Cardiac septum (tissue), 1 donor: ENCODE measurements around the gene FOXI2. TPM values are rescaled to one million over a fixed set of nuclear protein-coding genes. Genes with fewer than 3 reads are reported as not detected.

Experiments used
- DNase-seq: peaks from one replicate; pipeline ENCODE4 v3.0.0-alpha.2; 2020; ENCODE audit warnings: low spot score
- intact Hi-C: fragments of 100-400 bp; cut with DNase I; formaldehyde crosslinking; loops from one replicate; pipeline ENCODE4 v1.14.0; 2022
- long read RNA-seq: library from polyadenylated mRNA; unstranded; transcript quantifications from one replicate; pipeline ENCODE4 v2.0.0, GENCODE V29; 2021
- total RNA-seq: library from RNA; stranded (reverse); fragmentation: NEBNext Ultra II Directional; extraction: Animal tissue kit (Norgen Biotek cat#: 25700); gene quantifications from one replicate; pipeline ENCODE4 v1.2.1, GENCODE V29; 2021
- donor health status: DM: no; HTN: no; CAD: no.

Gene FOXI2
- total RNA-seq = 0.24 TPM
- long read RNA-seq = 0 reads

DNA sequence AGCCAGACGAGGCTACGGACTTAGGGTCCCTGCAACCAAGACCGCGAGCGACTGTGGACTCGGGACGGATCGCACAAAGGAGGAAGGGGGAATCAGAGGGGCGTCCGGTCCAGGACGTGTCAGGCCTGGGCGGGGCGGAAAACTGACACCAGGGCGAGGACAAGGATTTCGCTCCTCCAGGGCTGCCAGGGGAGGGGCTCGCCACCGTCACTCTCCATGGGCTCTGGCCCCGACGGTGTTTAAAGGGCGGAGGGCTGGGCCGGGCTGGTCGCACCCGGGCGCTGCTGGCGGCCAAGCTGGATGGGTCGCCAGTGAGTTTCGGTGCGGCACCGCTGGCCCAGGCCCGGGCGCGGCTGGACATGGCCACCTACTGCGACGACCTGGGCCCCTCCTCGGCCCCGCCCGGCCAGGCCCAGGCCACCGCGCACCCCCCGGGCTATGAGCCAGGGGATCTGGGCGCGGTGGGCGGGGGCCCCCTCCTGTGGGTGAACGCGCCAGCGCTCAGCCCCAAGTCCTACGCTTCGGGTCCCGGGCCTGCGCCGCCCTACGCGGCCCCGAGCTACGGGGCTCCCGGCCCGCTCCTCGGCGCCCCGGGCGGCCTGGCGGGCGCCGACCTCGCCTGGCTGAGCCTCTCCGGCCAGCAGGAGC, at the start of gene FOXI2:
FOXI2 (plus strand) TSS at position 271 of the 648 bp plus-strand sequence; CDS start at position 360, 89 bp downstream.
- intact Hi-C loops = no loop called here
- no peak for DNase-seq

GRCh38 chr10:127687548-127687947, 49.4 kb upstream of the FOXI2 start:
- intact Hi-C loops = no loop called here
- no peak for DNase-seq

- intact Hi-C loops = no loop called here
- DNase-seq = no peak
Observed at GRCh38 chr10:127690176-127690835, 46.7 kb upstream of the FOXI2 start.

DNA sequence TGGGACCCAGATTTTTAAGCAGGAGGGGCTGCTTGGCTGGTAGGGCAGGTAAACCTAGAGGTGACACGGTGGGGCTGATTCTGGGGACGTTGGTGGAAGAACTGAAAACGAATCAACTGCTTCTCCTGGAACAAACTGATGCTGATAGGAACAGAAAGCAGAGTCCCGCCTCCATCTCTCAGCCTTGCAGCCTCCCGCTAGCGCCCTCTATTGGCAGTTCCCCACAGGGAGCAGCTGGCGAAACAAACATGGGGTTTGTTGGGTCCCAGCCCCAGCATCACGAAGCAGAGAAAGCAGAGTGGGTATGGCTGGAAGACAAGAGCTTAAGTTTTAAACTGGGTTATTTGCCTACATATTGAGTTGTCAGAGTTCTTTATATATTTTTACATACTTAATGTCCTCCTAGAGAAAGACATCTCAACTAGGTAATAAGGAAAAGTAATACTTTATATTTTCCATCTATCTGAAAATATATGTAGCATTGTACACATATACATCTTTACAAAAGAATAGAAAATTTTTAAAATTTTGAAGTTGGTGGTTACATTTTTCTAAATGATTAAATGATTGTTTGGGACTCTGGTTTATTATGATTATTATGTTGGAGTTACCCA, 42.3 kb upstream of the FOXI2 start:
- intact Hi-C loops = no loop called here
- no peak for DNase-seq

- no peak for DNase-seq
- intact Hi-C loops = no loop called here
Observed at GRCh38 chr10:127695431-127695830, 41.6 kb upstream of the FOXI2 start.

DNA sequence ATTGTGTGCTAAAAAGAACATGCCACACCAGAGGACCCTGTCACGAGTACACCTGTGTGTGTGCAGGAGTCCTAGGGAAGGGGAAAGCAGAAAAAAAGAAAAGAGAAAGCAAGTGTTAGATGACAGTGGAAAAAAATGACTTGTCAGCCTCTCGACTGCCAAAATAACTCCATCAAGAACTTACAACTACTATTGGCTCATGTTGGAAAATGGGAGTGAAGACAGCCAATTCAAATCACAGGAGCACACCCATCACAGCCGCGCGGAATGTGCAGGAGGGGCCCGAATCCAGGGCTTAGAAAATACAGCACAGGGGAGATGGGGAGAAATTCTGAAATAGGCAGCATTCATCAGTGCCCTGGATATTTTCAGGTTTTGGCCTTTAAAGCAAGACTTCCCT, 38.1 kb upstream of the FOXI2 start:
- intact Hi-C loops = no loop called here
- no peak for DNase-seq

- intact Hi-C loops = no loop called here
- DNase-seq = no peak
Observed at GRCh38 chr10:127699311-127699710, 37.7 kb upstream of the FOXI2 start.

DNA sequence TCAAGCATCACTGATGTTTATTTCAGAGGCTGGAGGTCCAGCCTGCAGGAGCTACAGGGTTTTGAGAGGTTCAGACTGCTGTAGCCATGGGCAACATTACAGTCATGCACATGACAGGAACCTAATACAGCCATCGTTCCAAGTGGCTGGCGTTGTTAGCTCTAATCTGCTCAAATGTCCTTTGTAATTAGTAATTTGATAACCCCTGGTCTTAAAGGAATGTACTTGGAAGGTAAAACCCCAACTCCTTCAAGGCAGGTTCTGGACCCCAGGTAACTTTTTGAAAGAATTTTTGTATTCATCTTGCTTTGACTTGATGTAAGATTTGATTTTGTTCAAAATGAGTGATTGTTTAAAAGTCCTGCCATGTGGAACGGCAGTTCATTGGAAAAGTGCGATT, 34.7 kb upstream of the FOXI2 start:
- DNase-seq = no peak
- intact Hi-C loops = no loop called here

DNA sequence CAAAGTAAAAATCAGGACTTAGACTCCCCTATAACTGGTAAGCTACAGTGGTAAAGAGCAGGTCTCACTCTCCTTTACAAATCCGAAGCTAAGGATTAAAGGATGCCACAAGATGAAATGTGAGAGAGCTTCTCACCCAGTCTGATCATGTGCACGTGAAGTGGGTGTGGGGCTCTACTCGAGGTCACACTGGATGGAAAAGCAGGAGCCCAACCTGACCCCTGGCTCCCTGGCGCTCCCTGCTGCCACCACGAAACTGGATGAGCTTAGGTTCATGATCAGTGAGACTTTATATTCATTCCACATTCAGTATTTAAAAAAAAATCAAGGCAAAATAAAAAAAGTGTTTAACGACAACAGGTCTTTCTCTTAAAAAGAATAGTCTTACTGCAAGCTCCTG, 21.7 kb upstream of the FOXI2 start:
- no peak for DNase-seq

DNA sequence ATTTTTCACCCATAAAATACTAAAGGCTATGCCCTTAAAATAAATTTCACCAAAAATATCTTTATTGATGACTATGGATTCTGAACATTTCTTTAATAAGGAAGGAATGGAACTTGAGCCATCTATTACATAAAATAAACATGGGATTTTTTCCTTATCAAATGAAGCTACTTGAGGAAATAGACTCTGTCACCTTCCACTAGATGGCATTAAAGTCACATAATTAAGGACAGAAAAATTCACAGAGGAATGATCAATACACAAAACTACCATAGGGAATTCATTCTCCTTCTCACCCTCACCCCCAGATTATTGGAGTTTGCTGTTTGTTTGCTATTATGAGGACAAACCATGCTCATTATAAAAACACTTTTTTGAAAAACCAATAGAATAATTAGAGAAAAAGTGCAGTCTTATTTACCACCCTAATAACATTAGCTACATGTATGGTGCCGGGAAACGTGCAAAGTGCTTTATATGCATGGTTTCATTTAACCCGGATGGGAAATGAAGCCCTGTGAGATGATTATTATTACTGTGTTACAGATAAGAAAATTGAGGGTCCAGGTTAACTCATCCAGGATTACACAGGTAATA, 21.1 kb upstream of the FOXI2 start:
- no peak for DNase-seq
- intact Hi-C loops = loop anchor here (2.0 to 10.0 kb wide), 2 partner anchors 139 to 299 kb away; no protein-coding TSS in a partner anchor

More for the DNA sequence above, 21.7 kb upstream of the FOXI2 start:
- intact Hi-C loops = loop anchor here (10.0 kb wide), 1 partner anchor 300 kb away; no protein-coding TSS in a partner anchor

- intact Hi-C loops = no loop called here
- DNase-seq = no peak
Observed at GRCh38 chr10:127720142-127720541, 16.8 kb upstream of the FOXI2 start.

- intact Hi-C loops = no loop called here
- no peak for DNase-seq
Observed at GRCh38 chr10:127720903-127721302, 16.1 kb upstream of the FOXI2 start.

GRCh38 chr10:127734753-127735152, 2.2 kb upstream of the FOXI2 start:
- intact Hi-C loops = no loop called here
- DNase-seq = no peak

- no peak for DNase-seq
- intact Hi-C loops = no loop called here
Observed at GRCh38 chr10:127735156-127735555, 1.8 kb upstream of the FOXI2 start.

- intact Hi-C loops = no loop called here
- DNase-seq = no peak
Observed at GRCh38 chr10:127735723-127736221, 1.2 kb upstream of the FOXI2 start.

DNA sequence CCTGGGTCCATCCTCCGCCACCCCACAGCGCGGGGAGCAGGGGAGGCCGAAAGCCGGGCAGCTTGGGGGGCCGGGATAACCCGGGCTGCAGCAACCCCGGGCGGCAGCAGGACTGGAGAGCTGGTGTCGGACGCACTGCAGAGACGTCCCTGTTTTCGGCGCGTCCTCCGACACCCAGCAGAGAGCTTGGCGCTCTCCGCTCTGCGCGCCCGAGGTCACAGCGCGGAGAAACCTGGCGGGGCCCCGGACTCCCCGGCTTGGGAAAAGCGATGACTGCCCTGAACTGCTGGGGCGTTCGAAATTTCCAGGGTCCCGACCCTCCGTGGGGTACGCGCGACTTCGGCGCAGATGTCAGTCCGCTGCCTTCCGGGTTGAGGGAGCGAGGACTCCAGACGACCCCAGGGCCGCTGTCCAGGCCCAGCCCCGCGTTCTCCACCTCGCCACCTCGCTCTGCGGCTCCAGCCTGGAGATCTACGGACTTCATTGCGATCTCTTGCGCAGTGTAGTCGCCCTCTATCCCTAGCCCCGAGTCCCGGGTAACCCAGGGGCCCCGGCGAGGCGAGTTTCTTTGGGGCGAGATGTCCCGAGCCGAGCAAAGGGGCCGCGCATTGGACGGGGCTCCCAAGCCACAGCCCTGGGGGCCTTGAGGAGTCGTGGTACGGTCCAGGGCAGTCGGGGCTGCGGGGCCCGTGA, 617 bp upstream of the FOXI2 start:
- no peak for DNase-seq
- intact Hi-C loops = no loop called here

DNA sequence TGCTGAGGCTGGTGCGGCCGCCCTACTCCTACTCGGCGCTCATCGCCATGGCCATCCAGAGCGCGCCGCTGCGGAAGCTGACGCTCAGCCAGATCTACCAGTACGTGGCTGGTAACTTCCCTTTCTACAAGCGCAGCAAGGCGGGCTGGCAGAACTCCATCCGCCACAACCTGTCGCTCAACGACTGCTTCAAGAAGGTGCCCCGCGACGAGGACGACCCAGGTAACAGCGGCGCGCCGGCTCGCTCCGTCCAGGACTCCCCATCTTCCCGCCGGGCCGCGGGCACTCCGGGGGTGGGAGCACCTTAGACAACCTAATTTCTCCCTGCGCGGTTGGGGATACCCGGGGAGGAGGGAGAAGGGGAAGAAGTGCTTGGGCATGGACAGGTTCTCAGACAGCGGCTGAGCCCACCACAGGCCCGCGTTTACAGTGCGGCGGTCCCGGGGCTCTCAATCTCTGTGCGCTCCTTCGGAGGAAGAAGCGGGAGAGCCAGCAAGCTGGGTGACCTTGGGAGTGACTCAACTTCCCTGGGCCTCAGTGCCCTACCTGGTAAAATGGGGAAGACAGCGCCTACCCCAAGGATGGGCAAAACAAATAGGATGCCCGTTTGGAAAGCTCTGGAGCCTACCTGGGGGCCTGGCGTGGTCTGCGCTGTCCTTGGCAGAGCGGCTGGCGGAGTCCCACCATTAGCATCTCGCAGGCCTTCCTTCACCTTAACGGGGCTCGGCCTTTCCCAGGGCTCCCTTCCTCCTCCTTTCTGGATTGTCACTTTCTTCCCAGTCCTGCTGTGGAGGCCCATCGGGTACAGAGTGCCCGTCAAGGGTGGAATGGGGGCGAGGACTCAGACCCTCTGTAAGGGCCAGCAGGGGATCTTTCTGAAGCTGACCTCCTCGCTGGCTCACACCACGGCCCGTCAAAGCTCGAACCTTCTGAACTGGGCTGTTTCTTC, 852 bp downstream of the FOXI2 start:
- intact Hi-C loops = no loop called here

DNA sequence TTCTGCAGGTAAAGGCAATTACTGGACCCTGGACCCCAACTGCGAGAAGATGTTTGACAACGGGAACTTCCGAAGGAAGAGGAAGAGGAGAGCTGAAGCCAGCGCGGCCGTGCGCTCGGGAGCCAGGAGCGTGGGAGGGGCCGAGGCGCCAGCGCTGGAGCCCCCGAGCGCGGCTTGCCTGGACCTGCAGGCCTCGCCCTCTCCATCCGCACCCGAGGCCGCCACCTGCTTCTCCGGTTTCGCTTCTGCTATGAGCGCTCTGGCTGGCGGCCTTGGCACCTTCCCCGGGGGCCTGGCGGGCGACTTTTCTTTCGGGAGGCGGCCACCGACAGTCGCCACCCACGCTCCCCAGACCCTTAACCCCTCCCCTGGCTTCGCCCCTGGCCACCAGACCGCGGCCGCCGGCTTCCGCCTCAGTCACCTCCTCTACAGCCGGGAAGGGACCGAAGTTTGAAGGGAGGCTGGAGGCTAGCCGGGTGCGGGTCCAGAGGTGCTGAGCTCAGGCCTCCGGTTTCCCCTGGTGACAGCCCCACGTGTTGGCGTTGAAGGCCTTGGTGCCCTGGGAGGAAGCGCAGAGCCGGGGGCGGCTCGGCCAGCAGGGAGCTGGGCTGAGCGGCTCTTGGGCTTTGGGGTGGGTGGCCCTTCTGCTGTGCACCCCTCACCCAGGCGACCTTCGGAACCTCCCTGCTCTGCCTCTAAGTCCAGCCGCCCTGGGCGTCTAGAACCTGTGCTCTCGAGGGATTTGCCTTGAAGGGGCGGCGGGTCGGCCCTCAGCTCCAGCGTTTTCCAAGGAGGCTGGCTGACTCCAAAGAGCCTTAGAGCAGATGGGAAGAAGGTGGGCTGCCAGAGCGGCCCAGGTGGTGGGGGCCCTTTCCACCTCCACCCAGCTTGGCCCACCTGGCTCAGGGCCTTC, 1.8 kb downstream of the FOXI2 start:
- intact Hi-C loops = no loop called here
- DNase-seq = no peak

More for the DNA sequence above, 852 bp downstream of the FOXI2 start:
- DNase-seq = no peak
